K562 (cell line): ENCODE data around the gene SLC66A2. TPM values are rescaled to one million over a fixed set of nuclear protein-coding genes. Genes with fewer than 3 reads are reported as not detected.
A peak's percentile ranks its signal among the peaks of the same experiment; 100 is the strongest.

Experiments used
- ATAC-seq: fragments of 200-7000 bp; cut with Tn5 transposase; 3 replicates; pipeline ENCODE4 v1.9.1; 2020; ENCODE audit warnings: moderate library complexity
- BruUV-seq: library from RNA; stranded (reverse); fragments of 400-500 nt; replicated peaks from 2 replicates; lab custom pipeline; 2021; lab: Mats Ljungman, UMichigan
- CTCF ChIA-PET: fragments of 300-600 bp; formaldehyde crosslinking; extraction: SDS; loops from one replicate; lab custom pipeline; 2021; ENCODE audit warnings: low intra/inter-chr PET ratio; lab: Yijun Ruan, JAX
- POLR2A ChIA-PET: fragments of 300-600, 350-650 bp; sonication (Branson Sonifier 250); formaldehyde crosslinking; extraction: SDS; loops from one replicate; lab custom pipeline; 2021; ENCODE audit warnings: antibody characterized with exemption, inconsistent platforms; lab: Yijun Ruan, JAX
- DNase-seq, 4 experiments: peaks; one replicate each; pipeline versions ENCODE4 v3.0.0 to v3.0.0-alpha.2; 2011 to 2018; ENCODE audit warnings: low spot score in 3 of 4, mixed read lengths in 3 of 4; ENCODE audit errors: extremely low read depth in 1 of 4
- FAIRE-seq: peaks from 2 replicates; lab custom pipeline; 2011; peaks lifted over from hg19 to GRCh38; lab: Jason Lieb, UNC
- H2AFZ ChIP-seq: 2 replicates; pipeline ENCODE4 v1.6.0; 2011; ENCODE audit warnings: low read depth, low read length, control low read depth, inconsistent platforms
- H3K27ac ChIP-seq: fragments of 200-600 bp; 3 replicates; pipeline ENCODE4 v1.8.0; 2011; ENCODE audit warnings: low read depth, mild to moderate bottlenecking, control low read depth, inconsistent platforms, low read length, moderate library complexity, mixed read lengths; ENCODE audit errors: extremely low read depth
- H3K27me3 ChIP-seq, 2 experiments: fragments of 300-600 bp in 1 of 2; 2 replicates in 1 of 2; 3 replicates in 1 of 2; pipeline versions ENCODE4 v1.6.0 to v1.8.0; 2011; ENCODE audit warnings: inconsistent platforms in 2 of 2, low read length in 2 of 2, mild to moderate bottlenecking in 1 of 2, mixed read lengths in 1 of 2, moderate library complexity in 1 of 2; ENCODE audit not compliant: control insufficient read depth in 2 of 2, insufficient read depth in 2 of 2
- H3K36me3 ChIP-seq: fragments of 300-600 bp; 3 replicates; pipeline ENCODE4 v1.8.0; 2011; ENCODE audit warnings: mild to moderate bottlenecking, low read length, inconsistent platforms; ENCODE audit not compliant: control insufficient read depth, insufficient read depth
- H3K4me1 ChIP-seq, 2 experiments: fragments of 200-600 bp in 1 of 2; replicated peaks in 1 of 2; 2 replicates in 1 of 2; 3 replicates in 1 of 2; pipeline versions ENCODE4 v1.5.1 to v1.8.0; 2011; ENCODE audit warnings: inconsistent platforms in 2 of 2, low read length in 2 of 2, mild to moderate bottlenecking in 1 of 2, mixed read lengths in 1 of 2, moderate library complexity in 1 of 2; ENCODE audit not compliant: control insufficient read depth in 2 of 2, insufficient read depth in 2 of 2
- H3K4me2 ChIP-seq: 2 replicates; pipeline ENCODE4 v1.6.1; 2011; ENCODE audit warnings: low read length, control low read depth, inconsistent platforms, mixed read lengths; ENCODE audit not compliant: insufficient read depth
- H3K4me3 ChIP-seq: fragments of 200-600 bp; sonication (generic), shearing (Covaris generic); 2 replicates; pipeline ENCODE4 v1.5.1; 2016; ENCODE audit warnings: control low read depth, inconsistent platforms
- H3K79me2 ChIP-seq: fragments of 200-600 bp; 3 replicates; pipeline ENCODE4 v1.8.0; 2011; ENCODE audit warnings: low read length, inconsistent platforms; ENCODE audit not compliant: control insufficient read depth, insufficient read depth
- H3K9ac ChIP-seq, 2 experiments: 2 replicates each; pipeline versions ENCODE4 v1.6.0 to v1.6.1; 2011; ENCODE audit warnings: low read depth in 2 of 2, low read length in 2 of 2, control low read depth in 1 of 2, inconsistent platforms in 1 of 2, mild to moderate bottlenecking in 1 of 2, mixed read lengths in 1 of 2; ENCODE audit not compliant: insufficient read depth in 1 of 2
- H3K9me1 ChIP-seq: one replicate; pipeline ENCODE4 v1.6.0; 2011; ENCODE audit warnings: inconsistent platforms, mild to moderate bottlenecking, low read length, moderate library complexity; ENCODE audit not compliant: control insufficient read depth, insufficient read depth
- H3K9me3 ChIP-seq: replicated peaks from 2 replicates; pipeline ENCODE4 v1.5.1; 2011; ENCODE audit warnings: low read depth, low read length, inconsistent platforms; ENCODE audit not compliant: control insufficient read depth, insufficient read depth
- H4K20me1 ChIP-seq: replicated peaks from 2 replicates; pipeline ENCODE4 v1.6.1; 2011; ENCODE audit warnings: low read length, inconsistent platforms, mixed read lengths; ENCODE audit not compliant: control insufficient read depth, insufficient read depth
- CTCF ChIP-seq, 3 experiments: IDR thresholded peaks in 2 of 3; conservative IDR thresholded peaks in 1 of 3; 2 replicates each; pipeline ENCODE4 v1.5.1; 2011 to 2012; ENCODE audit warnings: low read length in 3 of 3, mild to moderate bottlenecking in 3 of 3, control low read depth in 2 of 3, improper control_type of control experiment in 1 of 3, inconsistent platforms in 1 of 3, low read depth in 1 of 3, mixed read lengths in 1 of 3, moderate library complexity in 1 of 3; ENCODE audit not compliant: insufficient read depth in 2 of 3
- E2F6 ChIP-seq, 2 experiments: IDR thresholded peaks; 2 replicates each; pipeline ENCODE4 v1.6.1; 2011; ENCODE audit warnings: borderline replicate concordance in 1 of 2, control low read depth in 1 of 2, low read depth in 1 of 2, low read length in 1 of 2, mild to moderate bottlenecking in 1 of 2, mixed read lengths in 1 of 2, moderate library complexity in 1 of 2; ENCODE audit not compliant: insufficient read depth in 1 of 2, insufficient read length in 1 of 2, poor library complexity in 1 of 2, severe bottlenecking in 1 of 2; ENCODE audit errors: extremely low read depth in 1 of 2
- EP400 ChIP-seq: fragments of 450-650 bp; IDR thresholded peaks from 2 replicates; pipeline ENCODE4 v1.6.1; 2017; ENCODE audit warnings: antibody characterized with exemption, mild to moderate bottlenecking, moderate library complexity
- EWSR1 ChIP-seq: fragments of 450-650 bp; IDR thresholded peaks from 2 replicates; pipeline ENCODE4 v1.6.1; 2018; ENCODE audit warnings: borderline replicate concordance, mild to moderate bottlenecking, low read depth, moderate library complexity; ENCODE audit not compliant: partially characterized antibody
- HDAC2 ChIP-seq: fragments of 450-650 bp; IDR thresholded peaks from 2 replicates; pipeline ENCODE4 v1.6.1; 2016; ENCODE audit warnings: mild to moderate bottlenecking
- HDGF ChIP-seq: fragments of 450-650 bp; IDR thresholded peaks from 2 replicates; pipeline ENCODE4 v1.6.1; 2016
- HES1 ChIP-seq: fragments of 450-650 bp; IDR thresholded peaks from 2 replicates; pipeline ENCODE4 v1.6.1; 2016; ENCODE audit warnings: low read depth, mild to moderate bottlenecking, moderate library complexity
- MAFK ChIP-seq: IDR thresholded peaks from 2 replicates; pipeline ENCODE4 v1.6.1; 2011; ENCODE audit warnings: low read length, improper control_type of control experiment
- MEIS2 ChIP-seq: fragments of 450-650 bp; IDR thresholded peaks from 2 replicates; pipeline ENCODE4 v1.6.1; 2014; ENCODE audit warnings: mild to moderate bottlenecking; ENCODE audit not compliant: partially characterized antibody
- MIER1 ChIP-seq: fragments of 450-650 bp; IDR thresholded peaks from 2 replicates; pipeline ENCODE4 v1.6.1; 2016; ENCODE audit warnings: antibody characterized with exemption, mild to moderate bottlenecking, low read depth
- MYC ChIP-seq, 2 experiments: fragments of 250-450 bp in 1 of 2; sonication (Bioruptor Pico) in 1 of 2; IDR thresholded peaks; 2 replicates each; pipeline versions ENCODE4 v1.5.1 to v1.6.1; 2012 to 2021; ENCODE audit warnings: low read depth in 2 of 2, borderline replicate concordance in 1 of 2, improper control_type of control experiment in 1 of 2, low read length in 1 of 2, mild to moderate bottlenecking in 1 of 2, moderate library complexity in 1 of 2
- PHB ChIP-seq: fragments of 250-450 bp; sonication (Bioruptor Pico); IDR thresholded peaks from 2 replicates; pipeline ENCODE4 v1.5.0; 2021
- RBM22 ChIP-seq: fragments of 200-400 bp; formaldehyde crosslinking; IDR thresholded peaks from 2 replicates; pipeline ENCODE4 v1.6.1; 2018; ENCODE audit warnings: low read length, low read depth; ENCODE audit not compliant: poor library complexity, severe bottlenecking
- SOX6 ChIP-seq: fragments of 450-650 bp; IDR thresholded peaks from 2 replicates; pipeline ENCODE4 v1.6.1; 2014; ENCODE audit warnings: mild to moderate bottlenecking
- SPI1 ChIP-seq: IDR thresholded peaks from 2 replicates; pipeline ENCODE4 v1.6.1; 2011; ENCODE audit warnings: low read depth, low read length, control low read depth, borderline replicate concordance
- TRIM24 ChIP-seq, 2 experiments: fragments of 450-650 bp; IDR thresholded peaks; 2 replicates each; pipeline ENCODE4 v1.6.1; 2016
- ZNF316 ChIP-seq: fragments of 450-650 bp; IDR thresholded peaks from 2 replicates; pipeline ENCODE4 v1.6.1; 2016
- ZNF511 ChIP-seq: sonication (generic); formaldehyde crosslinking; IDR thresholded peaks from 2 replicates; pipeline ENCODE4 v1.8.0; 2022; ENCODE audit warnings: mild to moderate bottlenecking, missing genetic modification reagents
- WGBS: fragments of 100-300 bp; shearing (Covaris generic); methylation state at CpG from one replicate; pipeline ENCODE4 v1.1.6; 2016; ENCODE audit warnings: low coverage, mixed read lengths; ENCODE audit not compliant: insufficient coverage; ENCODE audit errors: missing lambda C conversion rate; 5-methylcytosine and 5-hydroxymethylcytosine counted together
- in situ Hi-C: fragments of 300-500 bp; cut with MboI; formaldehyde crosslinking; loops from 4 replicates; pipeline ENCODE4 v1.15.0; 2018; ENCODE audit warnings: inconsistent platforms, mixed read lengths
- intact Hi-C: fragments of 100-400 bp; cut with micrococcal nuclease; formaldehyde crosslinking; loops from 2 replicates; pipeline ENCODE4 v1.14.2; 2022
- polyA plus RNA-seq, 8 experiments: library from polyadenylated mRNA; depleted of rRNA in 4 of 8; stranded (reverse) in 5 of 8; unstranded in 3 of 8; fragments of >200 nt; fragmentation: Nextera tagmentation in 2 of 8; fragmentation: Illumina TruSeq in 1 of 8; extraction: Ambion mirVana in 2 of 8; extraction: Trizol in 1 of 8; gene quantifications; 2 replicates each; pipeline versions ENCODE4 v1.2.1 to v1.2.3, GENCODE V29; 2011 to 2014; ENCODE audit warnings: inconsistent platforms in 1 of 8, missing spikeins in 1 of 8
- total RNA-seq, 7 experiments: library from RNA; depleted of rRNA in 6 of 7; stranded (reverse); fragments of >200 nt in 6 of 7; fragmentation: Illumina TruSeq in 2 of 7; extraction: Trizol in 2 of 7; gene quantifications; 2 replicates each; pipeline versions ENCODE4 v1.2.1 to v1.2.3, GENCODE V29; 2011 to 2021; ENCODE audit warnings: low replicate concordance in 1 of 7

The SLC66A2 gene
- total and polyA plus RNA-seq, 9 of the 15 experiments (the other 6 are each of a cell fraction or from before 2014, with no cell fraction given): 0.25 to 17.5 (median 5.6) TPM

GRCh38 chr18:79982736-79983135, 31.3 kb upstream of the SLC66A2 start (continued):
- TF ChIP-seq MYC (IDR thresholded peaks at IDR 0.05; ENCODE audit: low read depth, low read length) (no peak), MYC (CRISPR knock-in tag; IDR thresholded peaks at IDR 0.05; ENCODE audit: borderline replicate concordance, low read depth) (no peak), CTCF (IDR thresholded peaks at IDR 0.05 in 2 of 3, conservative IDR thresholded peaks at IDR 0.05 in 1 of 3; ENCODE audit: insufficient read depth in 2 of 3, low read depth in 1 of 3, low read length in 3 of 3) (peak in 2 of 3 experiments; percentile 8 to 37; a peak in 2 of 6 replicates), SOX6 (peak; percentile 35; the same call in 1 of the 2 replicates), TRIM24 (IDR thresholded peaks at IDR 0.05) (no peak), MAFK (peak; percentile 7; the same call in 1 of the 2 replicates), SPI1 (peak; percentile 42; the same call in 1 of the 2 replicates), HDAC2 (0 out of 2 replicates have a peak, but pooled peaks have one; percentile 24), MEIS2 (no peak), EWSR1 (no peak)

GRCh38 chr18:79980585-79980984, 29.1 kb upstream of the SLC66A2 start:
- intact Hi-C loops: no loop called here
- CTCF ChIA-PET: no interaction called here
- no peak for FAIRE-seq
- TF ChIP-seq ZNF511 (no peak), HES1 (no peak), RBM22 (no peak), PHB (CRISPR knock-in tag) (no peak), E2F6 (IDR thresholded peaks at IDR 0.05; ENCODE audit: borderline replicate concordance in 1 of 2, extremely low read depth in 1 of 2, insufficient read depth in 1 of 2, insufficient read length in 1 of 2, low read depth in 1 of 2, low read length in 1 of 2, poor library complexity in 1 of 2, severe bottlenecking in 1 of 2) (peak in 1 of 2 experiments; percentile 41), MIER1 (no peak), HDGF (no peak), EP400 (peak; percentile 31; the same call in 1 of the 2 replicates), ZNF316 (no peak)

More at GRCh38 chr18:79980585-79980984, 29.1 kb upstream of the SLC66A2 start:
- peaks cover 7% of the 10 kb centered on the region for H3K9me1 ChIP-seq
- H3K27ac ChIP-seq: no peak overlapping the region; the same call in none of the 3 replicates
- DNase-seq (no peak), ATAC-seq (peak; percentile 49)
- H3K9me3 ChIP-seq: no peaks in the 10 kb centered on the region
- H3K79me2 ChIP-seq: peaks cover 98% of the 10 kb centered on the region
- peaks cover 71% of the 10 kb centered on the region for H3K36me3 ChIP-seq
- H3K9ac ChIP-seq: peak overlapping the region in 1 of 2 experiments; percentile 63; a peak in 1 of 4 replicates
- H3K4me2 ChIP-seq: no peak overlapping the region
- no TSS peak for BruUV-seq
- POLR2A ChIA-PET: interaction anchor here (1.0 kb wide), 1 partner anchor 10 kb away, joined by 3 read pairs; no protein-coding TSS in a partner anchor
- in situ Hi-C loops: no loop called here
- H3K27me3 ChIP-seq: no peaks in the 10 kb centered on the region
- H2AFZ ChIP-seq: no peak overlapping the region
- H3K4me1 ChIP-seq: peaks cover 18 to 23% of the 10 kb centered on the region in 2 experiments; a peak in 4 of 5 replicates
- no peak overlapping the region for H3K4me3 ChIP-seq
- H4K20me1 ChIP-seq: peaks cover 29% of the 10 kb centered on the region
- WGBS: 64% methylated on average over 8 of the region's 13 CpGs
